LNCaP clone FGC (cell line): ENCODE data around the gene MIA3.
A peak's percentile ranks its signal among the peaks of the same experiment; 100 is the strongest.

Experiments
- DNase-seq: peaks from one replicate; pipeline ENCODE4 v3.0.0-alpha.2; 2011; ENCODE audit warnings: low read depth
- H3K4me3 ChIP-seq: 2 replicates; pipeline ENCODE4 v1.5.1; 2011; ENCODE audit warnings: mild to moderate bottlenecking, low read depth, low read length, control low read depth
- CTCF ChIP-seq: IDR thresholded peaks from 2 replicates; pipeline ENCODE4 v1.5.1; 2012; ENCODE audit warnings: mild to moderate bottlenecking; ENCODE audit not compliant: control insufficient read depth, insufficient read depth; ENCODE audit errors: extremely low read depth

The MIA3 gene

GRCh38 chr1:222631611-222632208, 13.8 kb downstream of the MIA3 start:
- H3K4me3 ChIP-seq, result no peak overlapping the region
- no peak for DNase-seq
- TF ChIP-seq CTCF, result no peak

DNA sequence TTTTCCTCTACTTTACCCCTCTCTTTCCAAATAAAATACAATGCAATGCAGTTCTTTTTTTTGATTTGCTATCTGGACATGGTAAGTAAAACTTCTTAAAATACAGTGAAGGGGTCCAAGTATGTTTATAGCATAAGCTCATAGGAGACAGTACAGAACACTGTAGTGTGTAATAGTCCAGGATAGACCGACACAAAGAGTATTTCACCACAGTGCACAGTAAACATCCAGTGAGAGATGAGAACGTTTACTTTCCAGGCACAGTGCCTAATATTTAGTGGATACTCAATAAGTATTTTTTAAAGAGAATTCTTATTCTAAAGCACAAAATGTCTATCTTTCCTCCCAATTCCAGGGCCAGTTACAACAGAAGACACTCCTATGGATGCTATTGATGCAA, 14.9 kb downstream of the MIA3 start:
- no peak overlapping the region for H3K4me3 ChIP-seq
- TF ChIP-seq CTCF, result no peak
- DNase-seq, result no peak

DNA sequence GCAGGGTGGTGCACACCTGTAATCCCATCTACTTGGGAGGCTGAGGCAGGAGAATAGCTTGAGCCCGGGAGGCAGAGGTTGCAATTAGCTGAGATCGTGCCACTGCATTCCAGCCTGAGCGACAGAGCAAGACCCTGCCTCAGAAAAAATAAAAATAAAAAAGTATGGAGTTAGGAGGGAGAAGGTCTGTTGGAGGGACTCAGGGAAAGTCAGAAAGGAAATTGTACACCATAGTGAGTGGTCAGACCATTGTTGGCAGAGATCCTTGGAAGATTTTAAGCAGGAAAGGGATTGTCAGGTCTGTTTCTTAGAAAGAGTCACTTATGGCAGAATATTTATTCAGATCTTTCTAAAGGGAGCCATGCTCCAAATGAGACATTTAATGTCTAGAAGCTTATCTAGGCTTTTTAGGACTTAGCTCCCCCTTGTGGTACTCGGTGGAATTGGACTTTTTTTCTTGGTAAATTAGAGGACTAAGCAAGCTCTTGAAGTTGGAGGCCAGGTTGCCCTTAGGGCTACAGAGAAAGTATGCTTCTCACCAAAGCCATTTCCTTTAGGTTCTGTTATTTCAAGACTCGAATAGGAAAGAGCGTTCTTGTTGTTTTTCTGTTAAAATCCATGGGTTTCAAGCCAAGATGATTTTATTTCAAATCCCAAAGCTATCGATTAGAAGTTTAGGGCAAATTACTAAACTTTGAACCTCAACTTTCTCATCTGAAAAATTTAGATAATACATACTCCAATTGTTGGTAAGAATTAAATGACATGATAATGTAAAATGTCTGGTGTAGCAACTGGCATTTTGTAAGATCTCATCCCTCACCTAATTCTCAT, 16.5 kb downstream of the MIA3 start:
- peak; percentile 84 for DNase-seq
- peak; percentile 79 for TF ChIP-seq CTCF
- no peak overlapping the region for H3K4me3 ChIP-seq

DNA sequence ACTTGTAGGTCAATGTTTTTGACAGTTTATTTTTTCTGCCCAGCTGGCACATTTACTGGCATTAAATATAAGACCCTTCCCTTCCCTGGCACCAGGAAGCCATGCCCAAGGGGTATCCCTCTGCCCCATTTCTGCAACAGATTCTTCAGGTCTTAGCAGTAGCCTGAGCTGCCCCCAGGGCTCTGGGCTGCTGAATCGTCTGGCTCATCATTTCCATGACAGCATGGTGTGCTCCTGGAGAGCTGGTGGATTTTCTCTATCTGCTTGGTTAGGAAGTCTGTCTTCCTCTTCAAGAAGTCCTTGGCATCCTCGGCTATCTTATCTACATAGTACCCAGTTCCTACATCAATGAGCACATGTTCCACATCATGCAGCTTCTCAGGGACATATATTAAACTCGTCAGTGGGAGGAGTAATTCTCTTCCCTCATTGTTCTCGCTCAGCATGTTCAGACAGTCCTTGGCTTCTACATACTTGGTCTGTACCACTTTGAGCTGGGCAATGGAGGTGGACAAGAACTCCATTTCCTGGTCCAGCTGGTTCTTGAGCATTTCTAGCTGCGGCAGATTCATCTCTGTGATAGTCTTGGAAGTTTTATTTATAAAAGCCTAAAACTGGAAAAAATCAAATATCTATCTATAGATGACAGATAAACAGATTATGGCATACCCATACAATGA, 23.5 kb downstream of the MIA3 start:
- H3K4me3 ChIP-seq, result no peak overlapping the region
- no peak for DNase-seq
- no peak for TF ChIP-seq CTCF

DNA sequence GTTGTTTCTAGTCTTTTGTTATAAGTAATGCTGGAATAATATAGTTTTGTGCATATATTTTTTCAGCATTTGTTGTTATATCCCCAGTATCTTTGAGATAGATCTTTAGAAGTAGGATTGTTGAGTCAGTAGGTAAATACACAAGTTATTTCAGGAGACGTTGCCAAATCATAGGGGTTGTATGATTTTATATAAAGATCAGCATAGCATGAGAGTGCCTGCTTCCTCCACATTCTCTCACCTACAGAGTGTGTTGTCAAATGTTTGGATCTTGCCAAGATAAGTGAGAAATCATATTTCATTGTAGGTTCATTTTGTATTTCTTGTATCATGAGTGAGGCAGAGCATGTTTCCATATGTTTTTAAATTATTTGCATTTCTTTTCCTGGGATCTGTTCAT, 24.6 kb downstream of the MIA3 start:
- peak; percentile 86 for DNase-seq
- no peak for TF ChIP-seq CTCF
- H3K4me3 ChIP-seq, result peak overlapping the region; percentile 97; the same call in 1 of the 2 replicates

GRCh38 chr1:222643606-222643937, 25.7 kb downstream of the MIA3 start:
- H3K4me3 ChIP-seq, result peak overlapping the region; percentile 97
- DNase-seq, result no peak
- TF ChIP-seq CTCF, result no peak
